GM23338 (cell line): ENCODE data around the gene SIGLEC9. TPM values are rescaled to one million over a fixed set of nuclear protein-coding genes. Genes with fewer than 3 reads are reported as not detected.

ENCODE experiments used
- ATAC-seq: fragments of 200-7000 bp; cut with Tn5 transposase; 3 replicates; pipeline ENCODE4 v1.9.1; 2020
- DNase-seq: peaks from one replicate; pipeline ENCODE4 v3.0.0-alpha.2; 2015; ENCODE audit warnings: low spot score
- H2AFZ ChIP-seq: fragments of 200-600 bp; sonication (generic); 2 replicates; pipeline ENCODE4 v1.8.0; 2016; ENCODE audit warnings: antibody characterized with exemption, mild to moderate bottlenecking, moderate library complexity
- H3F3A ChIP-seq: fragments of 200-600 bp; sonication (generic); replicated peaks from 2 replicates; pipeline ENCODE4 v1.8.0; 2017; ENCODE audit warnings: antibody characterized with exemption, mixed run types, low read depth
- H3K27ac ChIP-seq: fragments of 200-600 bp; sonication (generic); 2 replicates; pipeline ENCODE4 v1.6.1; 2016; ENCODE audit warnings: low read depth
- H3K27me3 ChIP-seq: fragments of 200-600 bp; sonication (generic); 2 replicates; pipeline ENCODE4 v1.8.0; 2016; ENCODE audit warnings: mild to moderate bottlenecking, mixed run types, moderate library complexity; ENCODE audit not compliant: insufficient read depth
- H3K36me3 ChIP-seq: fragments of 200-600 bp; sonication (generic); 2 replicates; pipeline ENCODE4 v1.8.0; 2016; ENCODE audit warnings: mild to moderate bottlenecking; ENCODE audit not compliant: insufficient read depth
- H3K4me1 ChIP-seq: fragments of 200-600 bp; sonication (generic); 2 replicates; pipeline ENCODE4 v1.8.0; 2016; ENCODE audit warnings: mild to moderate bottlenecking, moderate library complexity; ENCODE audit not compliant: insufficient read depth
- H3K4me2 ChIP-seq: fragments of 200-600 bp; sonication (generic); 2 replicates; pipeline ENCODE4 v1.7.1; 2017; ENCODE audit warnings: mixed run types
- H3K4me3 ChIP-seq: fragments of 200-600 bp; sonication (generic); 2 replicates; pipeline ENCODE4 v1.6.1; 2016; ENCODE audit warnings: mixed run types
- H3K79me2 ChIP-seq: fragments of 200-600 bp; sonication (generic); replicated peaks from 2 replicates; pipeline ENCODE4 v1.8.0; 2017; ENCODE audit warnings: mild to moderate bottlenecking; ENCODE audit not compliant: insufficient read depth
- H3K9me2 ChIP-seq: fragments of 200-600 bp; sonication (generic); 2 replicates; pipeline ENCODE4 v1.8.0; 2017; ENCODE audit not compliant: insufficient read depth
- H4K20me1 ChIP-seq: fragments of 200-600 bp; sonication (generic); replicated peaks from 2 replicates; pipeline ENCODE4 v1.8.0; 2017; ENCODE audit warnings: mild to moderate bottlenecking; ENCODE audit not compliant: insufficient read depth
- H3K27ac Mint-ChIP-seq: 2 replicates; pipeline ENCODE4 v1.8.0; 2020; ENCODE audit warnings: inconsistent platforms, mild to moderate bottlenecking, moderate library complexity, mixed read lengths
- H3K27me3 Mint-ChIP-seq: 3 replicates; pipeline ENCODE4 v1.8.0; 2022; ENCODE audit warnings: low read depth, mild to moderate bottlenecking, moderate library complexity, mixed read lengths, inconsistent platforms; ENCODE audit not compliant: insufficient read depth, poor library complexity
- H3K36me3 Mint-ChIP-seq: 3 replicates; pipeline ENCODE4 v1.8.0; 2021; ENCODE audit warnings: low read depth, mild to moderate bottlenecking, inconsistent platforms, moderate library complexity, mixed read lengths
- H3K4me1 Mint-ChIP-seq: 3 replicates; pipeline ENCODE4 v1.8.0; 2020; ENCODE audit warnings: mild to moderate bottlenecking, inconsistent platforms, mixed read lengths
- H3K4me3 Mint-ChIP-seq: 3 replicates; pipeline ENCODE4 v1.8.0; 2021; ENCODE audit warnings: moderate library complexity, mild to moderate bottlenecking, inconsistent platforms, mixed read lengths
- H3K9me3 Mint-ChIP-seq: 3 replicates; pipeline ENCODE4 v1.8.0; 2020; ENCODE audit warnings: moderate library complexity, mild to moderate bottlenecking, inconsistent platforms, mixed read lengths
- CTCF ChIP-seq, 2 experiments: fragments of 200-600 bp in 1 of 2; sonication (generic) in 1 of 2; conservative IDR thresholded peaks; 2 replicates each; pipeline versions ENCODE4 v1.5.1 to v1.6.1; 2016 to 2017; ENCODE audit warnings: antibody characterized with exemption in 2 of 2, low read depth in 2 of 2, mild to moderate bottlenecking in 2 of 2, moderate library complexity in 1 of 2
- JUNB ChIP-seq: IDR thresholded peaks from one replicate; pipeline ENCODE4 v1.6.1; 2016; ENCODE audit warnings: antibody characterized with exemption; ENCODE audit not compliant: unreplicated experiment
- STAT1 ChIP-seq: IDR thresholded peaks from one replicate; pipeline ENCODE4 v1.6.1; 2016; ENCODE audit warnings: antibody characterized with exemption; ENCODE audit not compliant: unreplicated experiment
- polyA plus RNA-seq: library from polyadenylated mRNA; unstranded; fragments of >200 nt; fragmentation: Nextera tagmentation; extraction: Ambion mirVana; gene quantifications from 2 replicates; pipeline ENCODE4 v1.2.1, GENCODE V29; 2016
- total RNA-seq: library from RNA; depleted of rRNA; stranded (reverse); fragments of >200 nt; shearing (Covaris generic); gene quantifications from 2 replicates; pipeline ENCODE4 v1.2.3, GENCODE V29; 2014

SIGLEC9 gene
- total and polyA plus RNA-seq, 2 experiments from 2014 or later = not detected

GRCh38 chr19:51096473-51097165 is 28.1 kb upstream of the SIGLEC9 start:
- Mint-ChIP-seq H3K9me3 (peaks cover 4% of the 10 kb centered on the region; the same call in 1 of the 3 replicates), H3K4me3 (no peak overlapping the region; the same call in 2 of the 3 replicates), H3K36me3 (peaks cover 5% of the 10 kb centered on the region; the same call in 1 of the 3 replicates), H3K4me1 (peaks cover 24% of the 10 kb centered on the region), H3K27me3 (peaks cover 13% of the 10 kb centered on the region), H3K27ac (no peak overlapping the region)
- Histone ChIP-seq H3K4me1 (peaks cover 12% of the 10 kb centered on the region), H3K27ac (0 out of 2 replicates have a peak overlapping the region, but pooled peaks have one; percentile 26), H3F3A (peaks cover 5% of the 10 kb centered on the region; the same call in 1 of the 2 replicates), H2AFZ (no peak overlapping the region), H4K20me1 (no peaks in the 10 kb centered on the region), H3K36me3 (no peaks in the 10 kb centered on the region), H3K4me2 (no peak overlapping the region), H3K79me2 (no peaks in the 10 kb centered on the region), H3K4me3 (no peak overlapping the region), H3K27me3 (no peaks in the 10 kb centered on the region; the same call in 1 of the 2 replicates), H3K9me2 (no peaks in the 10 kb centered on the region)
- DNase-seq (peak; percentile 57), ATAC-seq (no peak)
- TF ChIP-seq STAT1 = no peak
- TF ChIP-seq CTCF (conservative IDR thresholded peaks at IDR 0.05; ENCODE audit: low read depth in 2 of 2) = peak; percentile 48 to 65; a peak in 3 of 4 replicates

- no peaks in the 10 kb centered on the region; the same call in 1 of the 2 replicates for H3K27me3 ChIP-seq
- H3K27ac ChIP-seq = 0 out of 2 replicates have a peak overlapping the region, but pooled peaks have one; percentile 26
- ATAC-seq (peak; percentile 65), DNase-seq (peak; percentile 83)
- peaks cover 12% of the 10 kb centered on the region for H3K4me1 ChIP-seq
- H3K4me2 ChIP-seq = no peak overlapping the region
- H3K79me2 ChIP-seq = no peaks in the 10 kb centered on the region
- TF ChIP-seq JUNB (no peak), CTCF (conservative IDR thresholded peaks at IDR 0.05; ENCODE audit: low read depth in 2 of 2) (peak; percentile 64 to 85)
- H4K20me1 ChIP-seq = no peaks in the 10 kb centered on the region
- Mint-ChIP-seq H3K36me3 (peaks cover 5% of the 10 kb centered on the region; the same call in 1 of the 3 replicates), H3K4me1 (peaks cover 19% of the 10 kb centered on the region), H3K9me3 (peaks cover 4% of the 10 kb centered on the region; the same call in 1 of the 3 replicates), H3K27ac (no peak overlapping the region), H3K4me3 (no peak overlapping the region; the same call in 2 of the 3 replicates), H3K27me3 (peaks cover 13% of the 10 kb centered on the region)
- peaks cover 5% of the 10 kb centered on the region; the same call in 1 of the 2 replicates for H3F3A ChIP-seq
- H3K36me3 ChIP-seq = no peaks in the 10 kb centered on the region
- H3K4me3 ChIP-seq = no peak overlapping the region
- no peaks in the 10 kb centered on the region for H3K9me2 ChIP-seq
- H2AFZ ChIP-seq = no peak overlapping the region
These were observed 27.5 kb upstream of the SIGLEC9 start for GRCh38 chr19:51097166-51097738.
